CD4-positive, CD25-positive, alpha-beta regulatory T cell (primary cell): Measurements from ENCODE around the gene BMP2K. TPM values are rescaled to one million over a fixed set of nuclear protein-coding genes. Genes with fewer than 3 reads are reported as not detected.
"Not testable (repeated sequence)": the region's sequence is repeated elsewhere in the genome, so short reads cannot be mapped to it uniquely, and the experiment has no call there.

Experiments used
- ATAC-seq, 2 donors: fragments of 150-1000 bp; cut with Tn5 transposase; one replicate each; pipeline ENCODE4 v1.10.0; 2021; ENCODE audit warnings: low read depth in 2 of 2, moderate number of reproducible peaks in 2 of 2, moderate library complexity in 1 of 2
- DNase-seq, 3 donors: peaks; one replicate each; pipeline versions ENCODE4 v3.0.0 to v3.0.0-alpha.2; 2012 to 2022; ENCODE audit warnings: mixed read lengths in 1 of 3
- H3K27ac ChIP-seq: one replicate; pipeline ENCODE4 v1.7.0; 2013; ENCODE audit warnings: mild to moderate bottlenecking, low read length; ENCODE audit not compliant: insufficient read depth, poor library complexity, severe bottlenecking
- H3K27me3 ChIP-seq: one replicate; pipeline ENCODE4 v1.7.0; 2013; ENCODE audit warnings: low read length; ENCODE audit not compliant: control insufficient read depth, insufficient read depth
- H3K36me3 ChIP-seq: one replicate; pipeline ENCODE4 v1.7.0; 2013; ENCODE audit warnings: mild to moderate bottlenecking, low read length, moderate library complexity; ENCODE audit not compliant: control insufficient read depth, insufficient read depth
- H3K4me1 ChIP-seq: 2 replicates; pipeline ENCODE4 v1.7.0; 2013; ENCODE audit warnings: mild to moderate bottlenecking, low read length; ENCODE audit not compliant: insufficient read depth, control insufficient read depth, poor library complexity, severe bottlenecking
- H3K4me3 ChIP-seq: one replicate; pipeline ENCODE4 v1.7.0; 2013; ENCODE audit warnings: low read depth, mild to moderate bottlenecking, low read length, moderate library complexity
- H3K9me3 ChIP-seq, 2 experiments: 1 replicate in 1 of 2; 2 replicates in 1 of 2; pipeline ENCODE4 v1.7.0; 2013; ENCODE audit warnings: low read length in 2 of 2, mild to moderate bottlenecking in 1 of 2, moderate library complexity in 1 of 2; ENCODE audit not compliant: control insufficient read depth in 2 of 2
- H3K27ac Mint-ChIP-seq, 3 donors: one replicate each; pipeline ENCODE4 v1.8.0; 2020 to 2022; ENCODE audit warnings: mild to moderate bottlenecking in 3 of 3, mixed read lengths in 3 of 3, moderate library complexity in 2 of 3
- H3K27me3 Mint-ChIP-seq: one replicate; pipeline ENCODE4 v1.8.0; 2022; ENCODE audit warnings: mild to moderate bottlenecking, mixed read lengths
- H3K36me3 Mint-ChIP-seq: one replicate; pipeline ENCODE4 v1.8.0; 2020; ENCODE audit warnings: mixed read lengths
- H3K4me1 Mint-ChIP-seq, 4 donors: one replicate each; pipeline ENCODE4 v1.8.0; 2020 to 2022; ENCODE audit warnings: mixed read lengths in 4 of 4, mild to moderate bottlenecking in 1 of 4
- H3K4me3 Mint-ChIP-seq, 4 donors: one replicate each; pipeline ENCODE4 v1.8.0; 2020 to 2022; ENCODE audit warnings: mild to moderate bottlenecking in 4 of 4, mixed read lengths in 4 of 4, moderate library complexity in 3 of 4
- H3K9me3 Mint-ChIP-seq, 7 donors: one replicate each; pipeline ENCODE4 v1.8.0; 2020 to 2022; ENCODE audit warnings: mixed read lengths in 7 of 7, mild to moderate bottlenecking in 3 of 7, moderate library complexity in 2 of 7
- polyA plus RNA-seq, 4 donors: library from polyadenylated mRNA; unstranded; fragments of 300-500 nt; fragmentation: Illumina TruSeq; gene quantifications; one replicate each; pipeline ENCODE4 v1.2.3, GENCODE V29; 2021
- total RNA-seq: library from RNA; stranded (reverse); gene quantifications from one replicate; pipeline ENCODE4 v1.2.3, GENCODE V29; 2022

The BMP2K gene
- total and polyA plus RNA-seq, 5 donors from 2014 or later: 1.2 to 7.8 (median 2.0) TPM

DNA sequence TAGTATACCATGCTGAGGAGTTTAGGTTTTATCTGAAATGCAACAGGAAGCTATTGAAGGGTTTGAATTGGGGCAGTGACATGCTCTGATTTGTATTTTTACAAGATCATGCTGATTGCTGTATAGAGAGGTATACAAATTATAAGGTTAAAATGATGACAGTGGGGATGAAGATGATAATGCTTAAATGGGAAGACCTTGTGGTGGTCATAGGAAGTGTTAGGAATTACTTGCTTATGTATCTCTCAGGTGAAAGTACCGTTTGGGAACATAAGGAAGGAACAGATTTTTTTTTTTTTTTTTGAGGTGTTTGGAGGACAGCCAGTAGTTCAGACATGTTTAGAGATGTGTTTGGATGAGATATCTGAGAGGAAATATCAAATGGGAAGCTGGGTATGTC lies 5.0 kb downstream of the BMP2K start:
- H3K36me3 ChIP-seq: no peaks in the 10 kb centered on the region
- H3K4me3 Mint-ChIP-seq: no peak overlapping the region
- no peaks in the 10 kb centered on the region for H3K9me3 Mint-ChIP-seq
- ATAC-seq: no peak
- DNase-seq: no peak
- no peaks in the 10 kb centered on the region for H3K27me3 Mint-ChIP-seq
- H3K4me3 ChIP-seq: no peak overlapping the region
- no peak overlapping the region for H3K27ac ChIP-seq
- no peaks in the 10 kb centered on the region for H3K27me3 ChIP-seq
- no peak overlapping the region for H3K27ac Mint-ChIP-seq
- H3K9me3 ChIP-seq: no peaks in the 10 kb centered on the region
- H3K36me3 Mint-ChIP-seq: no peaks in the 10 kb centered on the region
- peaks cover 11 to 17% (median 12%) of the 10 kb centered on the region in 4 donors for H3K4me1 Mint-ChIP-seq
- H3K4me1 ChIP-seq: peaks cover 11% of the 10 kb centered on the region

DNA sequence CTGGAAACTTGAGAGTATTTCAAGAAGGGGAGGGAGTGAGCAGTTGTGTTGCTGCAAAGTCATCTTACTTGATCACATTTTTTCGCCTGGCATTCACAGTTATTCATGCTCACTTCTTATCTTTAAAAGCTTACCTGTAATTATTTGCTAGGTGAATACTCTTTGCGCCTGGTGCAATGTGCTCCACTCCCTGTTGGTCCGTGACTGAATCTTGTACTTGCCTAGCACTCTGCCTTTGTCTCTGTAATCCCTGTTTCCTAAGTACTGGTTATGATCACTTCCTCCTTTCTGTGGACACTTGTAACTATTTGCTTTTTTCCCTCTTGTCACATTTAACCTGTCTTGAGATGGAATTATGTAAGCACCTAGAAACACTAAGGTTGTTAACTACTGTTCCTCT lies 5.8 kb downstream of the BMP2K start:
- H3K9me3 ChIP-seq: no peaks in the 10 kb centered on the region
- no peak for DNase-seq
- no peaks in the 10 kb centered on the region for H3K9me3 Mint-ChIP-seq
- no peak overlapping the region for H3K4me3 ChIP-seq
- no peak overlapping the region for H3K27ac ChIP-seq
- no peak for ATAC-seq
- no peaks in the 10 kb centered on the region for H3K27me3 Mint-ChIP-seq
- no peaks in the 10 kb centered on the region for H3K27me3 ChIP-seq
- H3K36me3 Mint-ChIP-seq: no peaks in the 10 kb centered on the region
- H3K36me3 ChIP-seq: no peaks in the 10 kb centered on the region
- peaks cover 8 to 14% (median 9%) of the 10 kb centered on the region in 4 donors for H3K4me1 Mint-ChIP-seq
- peaks cover 9% of the 10 kb centered on the region for H3K4me1 ChIP-seq
- no peak overlapping the region for H3K27ac Mint-ChIP-seq
- H3K4me3 Mint-ChIP-seq: no peak overlapping the region

DNA sequence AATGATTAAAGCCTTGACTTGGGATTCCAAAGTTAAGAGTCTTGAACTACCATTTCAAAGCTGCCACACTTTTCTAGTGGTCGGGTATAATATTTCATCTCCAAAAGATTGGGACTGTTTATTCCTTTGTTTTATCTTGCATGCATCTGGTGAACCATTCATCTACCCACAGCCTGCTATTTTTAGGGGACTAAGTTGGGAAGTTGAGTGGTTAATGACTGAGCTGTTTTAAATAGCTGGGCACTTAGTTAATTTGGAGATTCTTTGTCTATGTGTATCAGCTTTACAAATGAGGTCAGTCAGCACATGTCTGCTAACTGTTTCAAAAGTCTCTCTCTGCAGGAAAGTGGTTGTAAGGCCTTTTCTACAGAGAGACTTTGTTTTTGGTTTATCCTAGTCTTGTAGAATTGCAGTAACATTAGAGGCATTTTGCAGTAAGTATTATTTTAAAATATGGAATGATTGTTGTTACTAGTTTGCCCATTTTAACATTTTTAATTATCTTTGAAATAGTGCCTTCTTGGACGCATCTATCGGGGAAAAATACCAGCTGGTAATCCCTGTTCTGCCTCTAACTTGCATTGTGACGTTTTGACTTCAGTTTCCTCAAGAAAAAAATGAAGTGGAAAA lies 8.2 kb downstream of the BMP2K start:
- Mint-ChIP-seq H3K27ac (no peak overlapping the region), H3K4me1 (peaks cover 4 to 10% (median 8%) of the 10 kb centered on the region in 4 donors), H3K27me3 (no peaks in the 10 kb centered on the region), H3K9me3 (no peaks in the 10 kb centered on the region), H3K4me3 (no peak overlapping the region), H3K36me3 (no peaks in the 10 kb centered on the region)
- H3K4me1 ChIP-seq: no peaks in the 10 kb centered on the region
- no peak overlapping the region for H3K4me3 ChIP-seq
- no peak for ATAC-seq
- H3K27ac ChIP-seq: no peak overlapping the region
- no peaks in the 10 kb centered on the region for H3K36me3 ChIP-seq
- no peaks in the 10 kb centered on the region for H3K27me3 ChIP-seq
- H3K9me3 ChIP-seq: no peaks in the 10 kb centered on the region
- no peak for DNase-seq

DNA sequence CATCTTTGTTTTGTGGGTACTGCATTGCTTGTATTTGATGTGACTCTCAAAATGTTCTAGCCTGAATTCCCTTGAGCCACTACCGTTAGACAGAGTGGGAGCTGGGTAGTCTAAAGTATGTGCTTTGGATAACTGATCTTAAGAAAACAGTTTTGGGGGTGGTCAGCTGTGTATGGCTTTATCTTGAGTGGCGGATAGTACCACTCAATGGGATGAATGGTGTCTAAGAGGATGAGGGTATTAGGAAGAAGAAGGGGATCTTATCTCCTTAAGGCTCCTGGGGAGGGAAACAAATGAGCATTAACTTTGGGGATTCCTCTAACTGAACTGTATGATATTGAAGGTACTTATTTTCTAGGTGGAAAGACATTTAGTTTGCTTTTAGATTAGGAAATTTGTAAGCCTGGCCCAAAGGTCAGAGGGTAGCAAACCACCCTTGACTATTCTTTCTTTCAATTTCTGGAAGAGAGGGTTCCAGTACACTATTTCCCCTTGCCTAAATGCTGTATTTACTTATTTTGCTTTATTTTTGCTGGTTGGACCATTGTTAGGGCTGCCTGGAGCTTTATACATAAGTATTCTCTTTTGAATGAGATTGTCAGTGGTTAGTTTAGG lies 11.3 kb downstream of the BMP2K start:
- H3K27ac Mint-ChIP-seq: peak overlapping the region in 1 of 3 donors; percentile 43
- no peak overlapping the region for H3K4me3 Mint-ChIP-seq
- H3K4me3 ChIP-seq: no peak overlapping the region
- no peaks in the 10 kb centered on the region for H3K4me1 ChIP-seq
- H3K9me3 ChIP-seq: no peaks in the 10 kb centered on the region
- H3K27me3 ChIP-seq: no peaks in the 10 kb centered on the region
- ATAC-seq (no peak), DNase-seq (no peak)
- H3K4me1 Mint-ChIP-seq: peaks cover 4 to 13% (median 9%) of the 10 kb centered on the region in 4 donors
- no peaks in the 10 kb centered on the region for H3K9me3 Mint-ChIP-seq
- H3K36me3 Mint-ChIP-seq: no peaks in the 10 kb centered on the region
- H3K27ac ChIP-seq: no peak overlapping the region
- H3K36me3 ChIP-seq: no peaks in the 10 kb centered on the region
- H3K27me3 Mint-ChIP-seq: no peaks in the 10 kb centered on the region

DNA sequence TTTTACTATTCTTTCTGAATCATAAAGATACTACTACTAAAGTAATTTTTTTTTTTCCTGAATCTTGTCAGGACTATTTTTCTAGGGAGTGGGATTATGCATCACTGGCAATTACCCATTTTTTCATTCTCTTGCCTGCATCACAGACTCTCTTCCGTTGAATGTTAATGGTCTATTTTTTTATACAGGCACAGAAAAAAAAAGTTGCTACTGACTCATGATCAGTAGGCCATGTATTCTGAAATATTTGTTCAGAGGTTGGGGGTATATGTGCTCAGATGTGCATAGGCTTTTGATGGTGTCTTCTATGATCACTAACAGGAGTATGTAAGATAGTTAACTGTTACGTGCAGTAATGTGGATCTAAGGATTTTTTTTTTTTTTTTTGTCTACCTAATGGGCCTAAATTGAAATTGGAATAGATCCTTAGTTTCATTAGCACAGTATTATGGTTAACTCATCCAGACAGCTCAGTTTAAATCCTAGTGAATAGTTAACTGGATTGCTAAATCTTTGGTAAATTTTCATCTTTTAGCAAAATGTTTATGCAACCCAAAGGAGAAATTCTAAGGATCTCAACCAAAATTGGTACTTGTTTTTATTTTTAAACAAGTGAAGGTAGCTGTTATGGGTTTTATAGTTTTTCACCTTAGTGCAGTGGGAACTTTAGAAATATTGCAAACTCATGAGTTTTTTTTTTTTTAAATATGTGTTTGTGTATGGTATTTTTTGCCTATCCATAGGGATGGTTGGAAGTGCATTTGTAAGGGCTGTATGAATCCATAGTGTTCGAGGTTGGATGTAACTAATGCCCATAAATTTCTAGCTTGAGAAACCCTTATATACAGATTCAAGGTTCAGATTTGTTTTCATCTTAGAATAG lies 12.1 kb downstream of the BMP2K start:
- H3K9me3 ChIP-seq: no peaks in the 10 kb centered on the region
- H3K27me3 Mint-ChIP-seq: no peaks in the 10 kb centered on the region
- H3K9me3 Mint-ChIP-seq: no peaks in the 10 kb centered on the region
- H3K4me3 ChIP-seq: no peak overlapping the region
- H3K4me1 ChIP-seq: no peaks in the 10 kb centered on the region
- H3K4me1 Mint-ChIP-seq: peaks cover 4 to 13% (median 9%) of the 10 kb centered on the region in 4 donors
- DNase-seq (no peak), ATAC-seq (no peak)
- no peak overlapping the region for H3K4me3 Mint-ChIP-seq
- H3K27me3 ChIP-seq: no peaks in the 10 kb centered on the region
- H3K27ac ChIP-seq: no peak overlapping the region
- H3K36me3 Mint-ChIP-seq: no peaks in the 10 kb centered on the region
- no peaks in the 10 kb centered on the region for H3K36me3 ChIP-seq
- no peak overlapping the region for H3K27ac Mint-ChIP-seq

DNA sequence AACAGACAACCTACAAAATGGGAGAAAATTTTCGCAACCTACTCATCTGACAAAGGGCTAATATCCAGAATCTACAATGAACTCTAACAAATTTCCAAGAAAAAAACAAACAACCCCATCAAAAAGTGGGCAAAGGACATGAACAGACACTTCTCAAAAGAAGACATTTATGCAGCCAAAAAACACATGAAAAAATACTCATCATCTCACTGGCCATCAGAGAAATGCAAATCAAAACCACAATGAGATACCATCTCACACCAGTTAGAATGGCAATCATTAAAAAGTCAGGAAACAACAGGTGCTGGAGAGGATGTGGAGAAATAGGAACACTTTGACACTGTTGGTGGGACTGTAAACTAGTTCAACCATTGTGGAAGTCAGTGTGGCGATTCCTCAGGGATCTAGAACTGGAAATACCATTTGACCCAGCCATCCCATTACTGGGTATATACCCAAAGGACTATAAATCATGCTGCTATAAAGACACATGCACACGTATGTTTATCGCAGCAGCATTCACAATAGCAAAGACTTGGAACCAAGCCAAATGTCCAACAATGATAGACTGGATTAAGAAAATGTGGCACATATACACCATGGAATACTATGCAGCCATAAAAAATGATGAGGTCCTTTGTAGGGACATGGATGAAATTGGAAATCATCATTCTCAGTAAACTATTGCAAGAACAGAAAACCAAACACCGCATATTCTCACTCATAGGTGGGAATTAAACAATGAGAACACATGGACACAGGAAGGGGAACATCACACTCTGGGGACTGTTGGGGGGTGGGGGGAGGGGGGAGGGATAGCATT lies 19.7 kb downstream of the BMP2K start:
- not testable (repeated sequence) for H3K27me3 ChIP-seq, H3K36me3 ChIP-seq, H3K4me1 Mint-ChIP-seq, H3K4me3 ChIP-seq, H3K27me3 Mint-ChIP-seq, DNase-seq, H3K27ac ChIP-seq, H3K36me3 Mint-ChIP-seq, H3K4me1 ChIP-seq, ATAC-seq, H3K27ac Mint-ChIP-seq, H3K9me3 ChIP-seq, H3K9me3 Mint-ChIP-seq, H3K4me3 Mint-ChIP-seq

DNA sequence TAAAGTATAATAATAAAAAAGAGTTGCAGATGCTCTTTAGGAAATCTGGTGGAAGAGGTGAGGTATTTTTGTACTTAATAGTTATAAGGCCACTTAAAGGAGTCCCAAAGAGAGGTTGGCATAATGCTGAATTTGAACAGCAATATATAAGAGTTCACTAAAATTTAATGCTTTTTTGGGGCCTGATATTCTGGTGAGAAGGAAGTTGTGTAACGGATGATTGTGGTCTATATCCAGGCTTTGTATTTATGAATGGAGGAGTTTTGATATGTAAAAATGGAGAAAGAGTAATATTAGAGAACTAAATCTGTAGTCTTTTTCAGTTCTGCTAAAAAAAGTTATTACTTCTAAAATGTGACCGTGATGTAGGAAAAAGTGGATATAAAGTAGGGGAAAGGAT lies 20.4 kb downstream of the BMP2K start:
- peaks cover 6% of the 10 kb centered on the region for H3K36me3 Mint-ChIP-seq
- no peak for ATAC-seq
- Histone ChIP-seq H3K27ac (no peak overlapping the region), H3K9me3 (no peaks in the 10 kb centered on the region), H3K4me3 (no peak overlapping the region), H3K4me1 (no peaks in the 10 kb centered on the region), H3K27me3 (no peaks in the 10 kb centered on the region), H3K36me3 (no peaks in the 10 kb centered on the region)
- H3K4me1 Mint-ChIP-seq: peaks cover 3 to 11% (median 6%) of the 10 kb centered on the region in 4 donors
- DNase-seq: no peak
- H3K9me3 Mint-ChIP-seq: peaks cover 0 to 2% (median 0%) of the 10 kb centered on the region in 7 donors
- H3K4me3 Mint-ChIP-seq: no peak overlapping the region
- no peaks in the 10 kb centered on the region for H3K27me3 Mint-ChIP-seq
- H3K27ac Mint-ChIP-seq: no peak overlapping the region
